Stimulated activated CD8-positive, alpha-beta memory T cell treated with anti-CD3 and anti-CD28 coated beads, Interleukin-2, amount 100 ng/mL, for 1 hour (primary cell): Measurements from ENCODE around the gene BARX1.

Experiments used
- DNase-seq, 2 donors: peaks; one replicate each; pipeline ENCODE4 v3.0.0-alpha.2; 2020; ENCODE audit warnings: low read depth in 2 of 2

The BARX1 gene

DNA sequence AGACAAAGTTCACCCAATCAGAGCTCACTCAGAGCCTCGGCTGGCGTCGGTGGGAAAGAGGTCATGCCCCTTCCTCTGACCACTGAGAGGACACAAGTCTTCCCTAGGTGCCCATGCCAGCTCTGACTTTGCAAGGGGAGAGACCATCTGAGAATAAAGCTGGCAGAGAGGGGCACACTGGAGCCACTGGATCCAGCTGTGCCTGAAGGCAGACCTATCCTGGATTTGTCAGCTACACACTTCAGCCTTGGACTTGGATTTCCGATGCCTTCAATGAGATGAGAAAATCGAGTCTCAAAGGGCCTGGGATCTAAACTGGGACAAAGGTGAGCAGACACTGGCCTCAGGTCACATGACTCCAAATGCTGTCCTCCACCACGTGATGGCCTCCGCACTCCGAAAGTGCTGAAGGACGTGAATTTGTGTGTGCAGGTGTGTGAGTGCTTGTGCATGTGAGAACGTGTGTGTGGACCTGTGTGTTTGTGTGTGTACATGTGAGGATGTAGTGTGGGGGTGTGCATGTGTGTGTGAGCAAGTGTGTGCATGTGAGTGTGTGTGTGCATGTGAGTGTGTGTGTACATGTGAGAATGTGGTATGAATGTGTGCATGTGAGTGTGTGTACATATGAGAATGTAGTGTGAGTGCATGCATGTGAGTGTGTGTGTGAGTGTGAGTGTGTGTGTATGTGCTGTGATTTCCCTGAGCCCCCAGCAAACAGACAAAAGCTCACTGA, 37.9 kb downstream of the BARX1 start:
- no peak for DNase-seq

- DNase-seq: no peak
These were observed 38.8 kb downstream of the BARX1 start for GRCh38 chr9:93916358-93916757.

DNA sequence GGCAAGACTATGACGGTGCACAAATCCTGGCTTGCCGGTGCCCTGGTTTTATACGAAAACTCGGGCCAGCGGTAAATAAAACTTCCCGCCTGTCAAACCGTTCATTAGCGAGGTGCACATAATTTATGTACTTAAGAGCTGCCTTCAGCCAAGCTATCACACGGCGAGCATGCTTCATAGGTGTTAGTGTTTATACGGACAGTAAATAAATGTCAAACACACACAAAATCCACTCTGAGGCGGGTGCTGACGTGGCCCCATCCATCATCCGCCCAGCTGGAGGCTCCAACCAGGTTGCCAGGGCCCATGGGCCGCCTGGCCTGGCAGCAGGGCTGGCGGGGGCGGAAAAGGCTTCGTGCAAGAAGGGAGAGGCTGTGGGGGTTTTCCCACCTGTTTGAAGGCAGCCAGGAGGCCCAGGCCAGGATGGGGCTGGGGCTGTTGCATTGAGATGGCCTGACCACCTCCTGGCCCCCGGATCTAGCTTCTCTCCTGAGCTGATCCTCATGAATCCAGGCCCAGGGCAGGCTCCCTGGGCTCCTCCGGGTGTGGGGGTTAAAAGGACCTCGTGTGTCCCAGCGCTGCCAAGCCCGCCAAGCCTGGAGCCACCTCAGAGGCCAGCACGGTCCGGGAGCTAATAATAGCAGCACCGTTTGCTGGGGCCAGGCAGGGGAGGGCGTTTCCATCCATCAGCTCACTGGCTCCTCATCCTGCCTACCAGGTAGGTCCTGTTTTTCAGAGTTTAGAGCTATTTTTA, 43.2 kb downstream of the BARX1 start:
- DNase-seq: no peak

DNA sequence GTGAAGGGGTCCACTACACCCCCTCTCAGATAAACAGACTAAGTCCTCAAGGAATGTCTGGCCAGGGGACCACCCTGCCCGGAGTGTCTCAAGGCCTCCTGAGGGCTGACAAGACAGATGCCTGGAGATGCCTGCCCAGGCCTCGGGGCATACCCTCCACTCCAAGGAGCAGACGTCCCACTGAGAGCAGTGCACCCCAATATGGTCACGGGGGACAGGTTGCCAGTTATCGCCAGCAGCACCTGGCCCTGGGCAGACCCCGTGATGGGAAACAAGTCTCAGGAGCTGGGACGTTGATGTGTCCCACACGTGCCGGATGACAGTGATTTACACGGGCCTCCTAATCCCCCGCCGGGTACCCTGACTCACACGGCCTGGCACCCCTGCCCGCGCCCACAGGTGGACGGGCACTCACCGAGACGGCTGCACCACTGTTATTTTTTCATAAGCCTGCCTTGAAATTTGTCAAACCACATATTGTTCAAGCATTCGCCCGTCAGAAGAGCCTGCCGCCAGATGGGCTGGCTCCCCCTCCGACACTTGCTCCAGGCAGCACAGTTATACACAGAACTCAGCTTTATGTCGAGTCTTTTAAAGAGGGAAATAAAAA, 43.9 kb downstream of the BARX1 start:
- DNase-seq: no peak

DNA sequence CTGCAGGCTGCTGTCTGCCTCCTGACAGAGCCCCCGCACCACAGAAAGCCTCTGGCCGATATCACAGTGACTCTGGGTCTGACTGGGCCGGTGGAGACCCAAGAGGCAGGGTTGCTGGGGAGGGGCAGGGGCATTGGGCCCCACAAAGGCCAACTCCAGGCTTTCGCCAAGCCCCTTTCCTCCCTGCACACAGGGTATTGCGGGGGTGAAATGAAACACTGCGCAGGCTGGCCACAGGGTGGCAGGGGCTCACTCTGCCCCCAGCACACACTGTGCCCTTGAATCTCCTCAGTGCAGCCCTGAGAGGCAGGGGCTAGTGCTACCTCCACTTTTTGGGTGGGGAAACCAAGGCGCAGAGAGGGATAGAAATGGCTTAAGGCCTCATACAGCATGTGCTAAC, 44.6 kb downstream of the BARX1 start:
- DNase-seq: no peak

- DNase-seq: no peak
These were observed 45.0 kb downstream of the BARX1 start for GRCh38 chr9:93910196-93910595.

DNA sequence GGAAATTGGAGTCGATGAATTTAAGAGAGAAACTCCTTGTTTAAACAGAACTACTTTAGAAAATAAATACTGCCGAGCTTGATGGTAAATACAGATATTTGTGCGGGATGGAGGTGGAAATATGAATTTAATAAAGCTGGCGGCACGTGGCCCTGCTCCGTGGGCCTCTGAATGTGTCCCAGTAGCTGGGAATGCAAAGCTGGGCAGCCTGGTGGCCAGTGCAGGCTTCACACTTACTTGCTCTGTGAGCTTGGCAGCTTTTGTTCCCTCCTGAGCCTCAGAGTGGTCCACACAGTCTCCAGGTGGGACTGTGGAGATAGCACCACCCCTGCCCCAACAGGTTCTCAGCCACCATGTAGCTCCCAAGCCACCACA, 45.9 kb downstream of the BARX1 start:
- no peak for DNase-seq

DNA sequence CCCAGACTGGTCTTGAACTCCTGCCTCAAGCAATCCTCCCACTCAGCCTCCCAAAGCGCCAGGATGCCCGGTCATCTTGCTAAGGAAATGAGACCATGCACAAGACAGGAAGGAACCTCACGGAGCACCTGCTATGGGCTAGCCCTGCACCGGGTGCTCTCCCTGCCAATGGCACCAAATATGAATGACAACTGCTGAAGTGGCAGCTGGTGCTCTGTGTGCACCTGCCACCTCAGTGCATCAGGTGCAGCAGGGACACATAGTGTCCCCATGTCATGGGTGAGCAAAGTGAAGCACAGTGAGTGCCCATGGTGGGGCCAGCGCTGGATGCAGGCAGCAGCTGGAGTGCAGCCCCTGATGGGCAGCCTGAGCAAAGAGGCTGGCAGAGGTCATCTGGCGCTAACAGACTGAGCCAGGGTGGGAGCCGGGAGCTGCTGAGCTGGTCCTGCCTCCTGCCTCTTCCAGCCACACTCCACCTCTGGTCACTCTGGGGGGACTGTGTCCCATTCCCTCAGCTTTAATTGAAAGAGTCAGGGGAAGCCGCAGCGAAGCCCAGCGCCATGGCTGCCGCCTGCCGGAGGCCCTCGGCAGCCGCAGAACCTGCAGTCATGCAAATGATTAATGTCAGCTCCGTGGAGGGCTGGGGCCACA, 46.4 kb downstream of the BARX1 start:
- no peak for DNase-seq

- no peak for DNase-seq
These were observed 47.5 kb downstream of the BARX1 start for GRCh38 chr9:93907551-93908199.

DNA sequence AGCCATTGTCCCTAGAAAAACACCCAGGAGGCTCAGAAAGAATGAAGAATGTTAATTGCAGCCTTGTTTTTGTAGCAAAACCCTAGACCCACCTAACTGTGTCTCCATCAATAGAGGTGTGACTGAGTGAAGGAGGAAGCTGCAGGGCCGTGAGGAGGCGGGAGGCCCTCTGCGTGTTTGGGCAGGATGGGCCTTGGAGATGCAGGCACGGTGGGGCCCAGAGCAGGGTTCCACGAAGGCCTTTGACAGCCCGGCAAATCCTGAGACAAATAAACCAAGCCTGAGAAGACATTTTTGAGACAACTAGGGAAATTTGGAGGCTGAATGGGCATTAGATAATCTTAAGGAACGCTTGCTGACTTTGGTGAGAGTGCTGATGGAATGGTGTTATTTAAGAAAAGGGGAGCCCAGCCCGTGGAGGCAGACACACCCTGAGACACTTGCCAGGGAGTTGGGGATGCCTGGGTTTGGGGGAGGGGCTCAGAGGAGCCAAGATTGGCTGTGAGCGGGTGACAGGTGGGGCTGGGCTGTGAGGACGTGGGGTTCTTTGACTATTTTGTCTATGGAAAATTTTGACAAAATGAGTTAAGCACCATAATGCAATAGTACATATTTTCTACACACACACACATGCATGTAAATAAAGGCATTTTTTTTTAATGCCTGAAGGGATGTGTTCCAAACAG, 48.8 kb downstream of the BARX1 start:
- no peak for DNase-seq

GRCh38 chr9:93905473-93906133, 49.6 kb downstream of the BARX1 start:
- no peak for DNase-seq

- no peak for DNase-seq
These were observed 50.3 kb downstream of the BARX1 start for GRCh38 chr9:93904649-93905472.

DNA sequence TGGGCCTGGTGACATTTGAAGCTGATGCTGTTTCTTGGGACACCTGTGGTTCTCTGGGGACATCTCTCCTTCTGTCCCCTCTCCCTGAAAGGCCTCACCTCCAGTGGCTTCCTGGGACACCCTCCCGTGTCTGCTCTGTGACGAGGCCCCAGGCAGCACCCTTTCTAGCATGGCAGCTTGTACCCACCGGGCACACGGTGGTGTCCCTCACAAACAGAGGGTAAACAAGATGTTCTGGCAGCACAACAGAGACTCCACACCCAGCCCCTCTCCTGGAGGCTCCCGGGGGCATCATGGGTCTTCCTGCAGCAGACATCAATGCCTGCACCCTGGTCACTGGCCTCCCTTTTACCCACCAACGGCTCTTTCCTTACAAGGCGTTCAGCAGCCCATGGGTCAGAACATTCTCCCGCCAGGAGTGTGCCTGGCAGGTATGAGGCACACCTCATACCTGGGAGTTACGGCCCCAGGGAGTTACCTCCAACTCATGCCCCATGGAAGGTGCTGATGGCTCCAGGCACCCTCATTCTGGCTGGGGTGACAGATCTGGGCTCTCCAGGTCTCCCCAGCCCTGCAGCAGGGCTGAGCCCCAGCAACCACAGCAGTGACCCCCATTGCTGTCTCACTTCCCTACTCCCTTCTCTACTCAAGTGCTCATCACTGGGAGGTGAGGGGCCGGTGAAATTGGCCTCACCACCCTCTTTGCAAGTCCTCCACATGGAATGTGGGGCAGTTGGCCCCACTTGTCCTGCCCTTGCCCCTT, 51.1 kb downstream of the BARX1 start:
- DNase-seq: no peak

DNA sequence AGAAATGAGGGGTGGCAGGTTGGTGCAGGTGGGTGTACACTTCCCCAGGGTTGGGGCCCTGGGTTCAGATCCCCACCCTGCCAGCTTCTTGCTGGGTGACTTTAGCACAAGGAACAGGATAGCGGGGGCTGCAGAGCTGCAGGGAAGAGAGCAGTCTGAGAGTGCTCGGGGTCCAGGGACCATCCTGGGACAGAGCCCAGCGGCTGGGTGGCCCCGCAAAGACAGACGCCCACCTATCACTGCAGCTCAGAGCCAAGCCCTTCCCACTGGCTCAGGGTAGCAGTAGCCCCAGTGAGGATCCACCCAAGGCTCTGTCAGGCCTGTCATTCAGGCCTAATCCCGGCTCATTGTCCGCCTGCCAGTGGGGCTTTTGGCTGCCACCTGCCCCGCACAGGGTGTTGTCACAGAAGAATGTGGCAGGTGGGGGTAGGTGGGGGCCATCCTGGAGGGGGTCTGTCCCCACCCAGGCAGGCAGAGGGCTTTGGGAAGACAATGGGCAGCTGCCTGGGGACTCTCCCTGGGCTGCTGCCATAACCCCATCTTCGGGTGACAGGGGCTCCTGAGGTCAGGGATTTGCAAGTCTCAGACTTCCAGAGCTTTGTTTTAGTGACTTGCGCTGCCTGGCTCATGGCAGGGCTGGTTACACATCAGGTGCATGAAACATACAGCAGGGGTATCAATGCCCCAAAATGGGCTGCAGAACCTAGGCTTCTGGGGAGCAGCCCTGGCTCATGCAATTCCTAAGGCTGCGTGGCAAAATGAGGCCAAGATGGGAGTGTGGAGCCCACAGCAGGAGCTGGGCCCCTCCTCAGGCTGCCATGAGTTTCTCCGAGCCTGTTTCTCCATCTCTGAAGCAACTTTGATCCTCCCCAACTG, 52.1 kb downstream of the BARX1 start:
- no peak for DNase-seq

DNA sequence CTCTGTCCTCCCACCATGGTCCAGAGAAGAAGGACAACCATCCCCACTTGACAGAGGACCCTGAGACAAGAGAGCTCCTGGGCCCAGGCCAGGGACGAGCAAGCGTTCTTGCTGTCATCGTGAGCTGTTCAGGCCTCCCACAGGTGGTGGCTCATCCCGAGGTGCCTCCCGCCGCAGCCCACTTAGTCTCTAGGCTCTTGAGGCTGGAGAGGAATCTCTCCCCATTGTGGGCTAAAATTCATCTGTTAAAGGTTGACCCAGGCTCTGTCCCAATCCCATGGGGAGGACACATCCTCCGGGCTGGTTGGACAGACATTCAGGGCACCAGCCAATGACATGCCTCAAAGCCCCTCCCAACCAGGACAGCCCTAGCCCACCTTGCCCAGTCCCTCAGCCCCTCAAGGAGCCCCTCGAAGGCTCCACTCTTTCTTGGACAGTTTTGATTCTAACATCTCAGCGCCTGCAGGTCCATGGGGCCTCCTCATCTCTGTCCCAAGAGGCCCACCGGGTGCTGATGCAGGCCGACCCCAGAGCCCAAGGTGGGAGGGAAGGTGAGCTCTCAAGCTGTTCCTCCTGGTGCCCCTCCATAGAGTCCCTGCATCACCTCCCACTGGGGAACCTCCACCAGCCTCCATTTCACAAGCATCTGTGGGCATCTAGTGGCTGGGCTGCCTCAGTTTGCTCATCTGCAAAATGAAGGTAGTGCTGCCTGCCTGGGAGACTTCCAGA, 52.9 kb downstream of the BARX1 start:
- no peak for DNase-seq
